Astrocyte (in vitro differentiated cells and primary cell): ENCODE results near the gene WDR20.

ENCODE experiments used
- EZH2 ChIP-seq: IDR thresholded peaks from 2 replicates; pipeline ENCODE4 v1.6.1; 2012; ENCODE audit warnings: mild to moderate bottlenecking, low read length, inconsistent platforms; ENCODE audit not compliant: insufficient read depth
- TF ChIP-seq, protein P1 (sequence below): IDR thresholded peaks from 2 replicates; pipeline ENCODE4 v1.5.1; 2011; ENCODE audit warnings: low read depth, mild to moderate bottlenecking, inconsistent platforms, low read length, moderate library complexity; ENCODE audit not compliant: insufficient read depth

- TF ChIP-seq, protein P1, sequence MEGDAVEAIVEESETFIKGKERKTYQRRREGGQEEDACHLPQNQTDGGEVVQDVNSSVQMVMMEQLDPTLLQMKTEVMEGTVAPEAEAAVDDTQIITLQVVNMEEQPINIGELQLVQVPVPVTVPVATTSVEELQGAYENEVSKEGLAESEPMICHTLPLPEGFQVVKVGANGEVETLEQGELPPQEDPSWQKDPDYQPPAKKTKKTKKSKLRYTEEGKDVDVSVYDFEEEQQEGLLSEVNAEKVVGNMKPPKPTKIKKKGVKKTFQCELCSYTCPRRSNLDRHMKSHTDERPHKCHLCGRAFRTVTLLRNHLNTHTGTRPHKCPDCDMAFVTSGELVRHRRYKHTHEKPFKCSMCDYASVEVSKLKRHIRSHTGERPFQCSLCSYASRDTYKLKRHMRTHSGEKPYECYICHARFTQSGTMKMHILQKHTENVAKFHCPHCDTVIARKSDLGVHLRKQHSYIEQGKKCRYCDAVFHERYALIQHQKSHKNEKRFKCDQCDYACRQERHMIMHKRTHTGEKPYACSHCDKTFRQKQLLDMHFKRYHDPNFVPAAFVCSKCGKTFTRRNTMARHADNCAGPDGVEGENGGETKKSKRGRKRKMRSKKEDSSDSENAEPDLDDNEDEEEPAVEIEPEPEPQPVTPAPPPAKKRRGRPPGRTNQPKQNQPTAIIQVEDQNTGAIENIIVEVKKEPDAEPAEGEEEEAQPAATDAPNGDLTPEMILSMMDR, result no peak
- no peak for TF ChIP-seq EZH2
Measured at GRCh38 chr14:102233081-102233480, 93.4 kb downstream of the WDR20 start.
